Measurements from ENCODE around the gene SUMO1. TPM values are rescaled to one million over a fixed set of nuclear protein-coding genes. Genes with fewer than 3 reads are reported as not detected.
"Not testable (repeated sequence)": the region's sequence is repeated elsewhere in the genome, so short reads cannot be mapped to it uniquely, and the experiment has no call there.

Gene SUMO1
- total RNA-seq = 10 to 100 TPM; 54.1 to 78.6 (median 68.5) TPM

- TF ChIP-seq CTCF (IDR thresholded peaks at IDR 0.05) (no peak), POLR2AphosphoS5 (IDR thresholded peaks at IDR 0.05) (peak; percentile 48 to 88 (median 51))
- peak; percentile 78 to 83 for DNase-seq (ENCODE audit: low spot score in 2 of 2)
- intact Hi-C loops (cut with DNase I; ENCODE audit: low total_unique reads) = no loop called here
- Histone ChIP-seq H3K27ac (peak within 1 kb of the TSS; percentile 95 to 99), H3K4me1 (peaks cover 0 to 7% of the 10 kb centered on the region in 2 donors), H3K4me3 (peak within 1 kb of the TSS; percentile 96 to 99 (median 98)), H3K36me3 (no peaks in the 10 kb centered on the region), H3K9me3 (no peaks in the 10 kb centered on the region), H3K27me3 (no peaks in the 10 kb centered on the region)
Measured at GRCh38 chr2:202238234-202239197, at the start of gene SUMO1. TSS of gene SUMO1 (minus strand) at chr2:202238597. CDS start at chr2:202238451, 146 bp downstream.

- Histone ChIP-seq H3K27ac (no peak overlapping the region), H3K27me3 (no peaks in the 10 kb centered on the region), H3K4me3 (no peak overlapping the region), H3K36me3 (peaks cover 4% of the 10 kb centered on the region), H3K4me1 (no peaks in the 10 kb centered on the region), H3K9me3 (no peaks in the 10 kb centered on the region)
- intact Hi-C loops (cut with DNase I; ENCODE audit: low total_unique reads) = no loop called here
- TF ChIP-seq POLR2AphosphoS5 (IDR thresholded peaks at IDR 0.05) = no peak
- TF ChIP-seq CTCF (IDR thresholded peaks at IDR 0.05) = no peak
- TF ChIP-seq POLR2A (IDR thresholded peaks at IDR 0.05) = no peak
- DNase-seq (ENCODE audit: low spot score in 2 of 2) = no peak
Measured at GRCh38 chr2:202286595-202286994, 48.2 kb upstream of the SUMO1 start.

GRCh38 chr2:202278944-202279343, 40.5 kb upstream of the SUMO1 start:
- H3K27ac ChIP-seq = peak overlapping the region; percentile 31 to 41
- H3K27me3 ChIP-seq = no peaks in the 10 kb centered on the region
- TF ChIP-seq POLR2A (IDR thresholded peaks at IDR 0.05) (no peak), CTCF (IDR thresholded peaks at IDR 0.05) (peak in 2 of 3 donors; percentile 24 to 25)
- H3K4me3 ChIP-seq = no peak overlapping the region
- no peak for DNase-seq (ENCODE audit: low spot score in 2 of 2)
- H3K4me1 ChIP-seq = peaks cover 0 to 8% of the 10 kb centered on the region in 2 donors
- H3K36me3 ChIP-seq = peaks cover 4% of the 10 kb centered on the region
- intact Hi-C loops (cut with DNase I; ENCODE audit: low total_unique reads) = no loop called here
- H3K9me3 ChIP-seq = no peaks in the 10 kb centered on the region

- Histone ChIP-seq H3K27me3 (no peaks in the 10 kb centered on the region), H3K27ac (peak overlapping the region; percentile 31 to 41), H3K4me1 (peaks cover 0 to 8% of the 10 kb centered on the region in 2 donors), H3K4me3 (no peak overlapping the region), H3K9me3 (no peaks in the 10 kb centered on the region), H3K36me3 (peaks cover 4% of the 10 kb centered on the region)
- intact Hi-C loops (cut with DNase I; ENCODE audit: low total_unique reads) = no loop called here
- DNase-seq (ENCODE audit: low spot score in 2 of 2) = no peak
- TF ChIP-seq POLR2AphosphoS5 (IDR thresholded peaks at IDR 0.05) (no peak), CTCF (IDR thresholded peaks at IDR 0.05) (no peak), POLR2A (IDR thresholded peaks at IDR 0.05) (no peak)
Measured at GRCh38 chr2:202278036-202278760, 39.8 kb upstream of the SUMO1 start.

- H3K27me3 ChIP-seq; H3K4me3 ChIP-seq; H3K27ac ChIP-seq; H3K36me3 ChIP-seq; H3K9me3 ChIP-seq; DNase-seq (ENCODE audit: low spot score in 2 of 2); intact Hi-C loops (cut with DNase I; ENCODE audit: low total_unique reads); H3K4me1 ChIP-seq: not testable (repeated sequence)
Measured at GRCh38 chr2:202276078-202276720, 37.8 kb upstream of the SUMO1 start.

Data from breast epithelium (tissue), 4 donors.